BLaER1 (cell line): ENCODE measurements around the gene PANK1.
"Not testable (repeated sequence)": the region's sequence is repeated elsewhere in the genome, so short reads cannot be mapped to it uniquely, and the experiment has no call there.

Source experiments
- H3K27ac ChIP-seq: shearing (Covaris generic); formaldehyde crosslinking; 2 replicates; pipeline ENCODE4 v1.8.1; 2022
- H3K27me3 ChIP-seq: shearing (Covaris generic); formaldehyde crosslinking; 2 replicates; pipeline ENCODE4 v1.8.1; 2022
- H3K36me3 ChIP-seq: shearing (Covaris generic); formaldehyde crosslinking; 2 replicates; pipeline ENCODE4 v1.8.1; 2022
- H3K4me1 ChIP-seq: shearing (Covaris generic); formaldehyde crosslinking; 2 replicates; pipeline ENCODE4 v1.8.1; 2022
- H3K4me2 ChIP-seq: shearing (Covaris generic); formaldehyde crosslinking; 2 replicates; pipeline ENCODE4 v1.8.1; 2022
- H3K4me3 ChIP-seq: shearing (Covaris generic); formaldehyde crosslinking; 2 replicates; pipeline ENCODE4 v1.8.1; 2022
- H3K9ac ChIP-seq: shearing (Covaris generic); formaldehyde crosslinking; 2 replicates; pipeline ENCODE4 v1.8.1; 2022
- H3K9me3 ChIP-seq: shearing (Covaris generic); formaldehyde crosslinking; 2 replicates; pipeline ENCODE4 v1.8.1; 2022
- H4K20me1 ChIP-seq: shearing (Covaris generic); formaldehyde crosslinking; 2 replicates; pipeline ENCODE4 v1.8.1; 2022
- Cebpa-rat ChIP-seq: shearing (Covaris generic); IDR thresholded peaks from 2 replicates; pipeline ENCODE4 v1.8.1; 2022

Gene PANK1

DNA sequence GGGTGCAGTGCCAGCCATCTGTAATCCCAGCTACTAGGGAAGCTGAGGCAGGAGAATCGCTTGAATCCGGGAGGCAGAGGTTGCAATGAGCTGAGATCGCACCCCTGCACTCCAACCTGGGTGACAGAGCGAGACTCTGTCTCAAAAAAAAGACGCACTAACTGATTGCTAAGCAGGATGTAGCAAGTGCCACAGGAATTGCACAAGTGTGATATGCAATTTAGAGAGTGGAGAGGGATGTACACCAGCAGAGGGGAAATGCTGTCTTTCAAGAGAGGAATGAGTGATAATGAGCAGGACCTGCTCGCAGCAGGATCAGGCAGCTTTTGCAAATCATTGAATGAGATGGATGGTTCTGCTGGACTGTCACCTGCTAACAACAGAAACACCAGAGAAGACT, 96.4 kb downstream of the PANK1 start:
- Histone ChIP-seq H3K4me2 (no peak overlapping the region), H3K4me1 (no peaks in the 10 kb centered on the region), H3K36me3 (no peaks in the 10 kb centered on the region), H3K27me3 (no peaks in the 10 kb centered on the region), H4K20me1 (no peaks in the 10 kb centered on the region), H3K4me3 (no peak overlapping the region), H3K9ac (no peak overlapping the region), H3K27ac (no peak overlapping the region), H3K9me3 (peaks cover 3% of the 10 kb centered on the region; the same call in 1 of the 2 replicates)
- no peak for TF ChIP-seq Cebpa-rat

GRCh38 chr10:89547853-89548513, 97.1 kb downstream of the PANK1 start:
- Histone ChIP-seq H3K9ac (no peak overlapping the region), H3K4me3 (no peak overlapping the region), H3K4me2 (no peak overlapping the region), H3K36me3 (no peaks in the 10 kb centered on the region), H3K27ac (no peak overlapping the region), H3K4me1 (no peaks in the 10 kb centered on the region), H4K20me1 (no peaks in the 10 kb centered on the region), H3K27me3 (no peaks in the 10 kb centered on the region), H3K9me3 (peaks cover 3% of the 10 kb centered on the region; the same call in 1 of the 2 replicates)
- TF ChIP-seq Cebpa-rat, result no peak

GRCh38 chr10:89546651-89547050, 98.4 kb downstream of the PANK1 start:
- not testable (repeated sequence) for H3K4me2 ChIP-seq, H3K4me3 ChIP-seq, H3K27me3 ChIP-seq, H3K9ac ChIP-seq, H4K20me1 ChIP-seq, H3K9me3 ChIP-seq, H3K4me1 ChIP-seq, H3K36me3 ChIP-seq, H3K27ac ChIP-seq

GRCh38 chr10:89543841-89544240, 101.2 kb downstream of the PANK1 start:
- H3K4me2 ChIP-seq, result no peak overlapping the region
- no peak overlapping the region for H3K27ac ChIP-seq
- no peak for TF ChIP-seq Cebpa-rat
- no peaks in the 10 kb centered on the region for H3K9me3 ChIP-seq
- H3K4me1 ChIP-seq, result no peaks in the 10 kb centered on the region
- H3K9ac ChIP-seq, result no peak overlapping the region
- no peaks in the 10 kb centered on the region for H4K20me1 ChIP-seq
- H3K4me3 ChIP-seq, result no peak overlapping the region
- no peaks in the 10 kb centered on the region for H3K27me3 ChIP-seq
- H3K36me3 ChIP-seq, result no peaks in the 10 kb centered on the region

DNA sequence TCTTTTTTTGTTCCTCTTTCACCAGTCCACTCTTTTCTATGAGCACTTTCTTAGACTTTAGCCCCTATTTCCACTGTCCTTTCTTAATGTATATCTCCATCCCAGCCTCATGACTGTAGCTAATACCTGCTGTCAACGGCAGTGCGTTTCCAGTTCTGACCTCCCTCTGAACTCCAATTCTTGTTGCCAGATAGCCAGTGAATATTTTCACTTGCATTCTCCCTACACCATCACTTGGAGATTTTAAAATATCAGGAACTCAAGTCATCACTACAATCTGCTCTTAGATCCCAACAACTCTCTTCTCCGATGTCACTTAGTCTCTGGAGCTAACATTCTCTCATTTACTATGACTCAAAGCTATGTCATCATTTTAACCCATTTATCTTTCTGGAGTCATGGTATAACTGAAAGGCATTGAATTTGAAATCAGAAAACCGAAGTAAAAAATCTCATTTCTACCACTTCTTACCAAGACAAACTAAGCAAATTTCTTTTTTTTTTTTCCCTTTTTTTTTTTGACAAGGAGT, 104.6 kb downstream of the PANK1 start:
- Histone ChIP-seq H3K9ac (no peak overlapping the region), H3K4me1 (no peaks in the 10 kb centered on the region), H3K4me3 (no peak overlapping the region), H3K27ac (no peak overlapping the region), H3K27me3 (no peaks in the 10 kb centered on the region), H3K4me2 (no peak overlapping the region), H4K20me1 (no peaks in the 10 kb centered on the region), H3K9me3 (peaks cover 12% of the 10 kb centered on the region), H3K36me3 (no peaks in the 10 kb centered on the region)
- no peak for TF ChIP-seq Cebpa-rat

- TF ChIP-seq Cebpa-rat, result no peak
- Histone ChIP-seq H4K20me1 (no peaks in the 10 kb centered on the region), H3K9me3 (peaks cover 21% of the 10 kb centered on the region), H3K27me3 (no peaks in the 10 kb centered on the region), H3K9ac (no peak overlapping the region), H3K36me3 (no peaks in the 10 kb centered on the region), H3K4me3 (no peak overlapping the region), H3K27ac (no peak overlapping the region), H3K4me1 (no peaks in the 10 kb centered on the region), H3K4me2 (no peak overlapping the region)
These were observed 107.7 kb downstream of the PANK1 start for GRCh38 chr10:89537364-89537763.

GRCh38 chr10:89536013-89536354, 109.1 kb downstream of the PANK1 start:
- H3K9me3 ChIP-seq, result peaks cover 21% of the 10 kb centered on the region
- H3K27ac ChIP-seq, result no peak overlapping the region
- H3K4me1 ChIP-seq, result no peaks in the 10 kb centered on the region
- no peaks in the 10 kb centered on the region for H4K20me1 ChIP-seq
- H3K9ac ChIP-seq, result no peak overlapping the region
- H3K36me3 ChIP-seq, result no peaks in the 10 kb centered on the region
- TF ChIP-seq Cebpa-rat, result no peak
- H3K4me3 ChIP-seq, result no peak overlapping the region
- H3K4me2 ChIP-seq, result no peak overlapping the region
- no peaks in the 10 kb centered on the region for H3K27me3 ChIP-seq

- TF ChIP-seq Cebpa-rat, result no peak
- no peaks in the 10 kb centered on the region for H4K20me1 ChIP-seq
- no peak within 1 kb of the TSS for H3K4me2 ChIP-seq
- no peak within 1 kb of the TSS for H3K9ac ChIP-seq
- no peaks in the 10 kb centered on the region for H3K4me1 ChIP-seq
- no peak within 1 kb of the TSS for H3K27ac ChIP-seq
- no peaks in the 10 kb centered on the region for H3K36me3 ChIP-seq
- H3K4me3 ChIP-seq, result no peak within 1 kb of the TSS
- H3K9me3 ChIP-seq, result peaks cover 21% of the 10 kb centered on the region
- H3K27me3 ChIP-seq, result no peaks in the 10 kb centered on the region
These were observed 109.7 kb downstream of the PANK1 start, which contains the start of gene SLC16A12 for GRCh38 chr10:89535171-89536012. SLC16A12 (minus strand) TSS chr10:89535594; CDS start chr10:89462578, 73,016 bp downstream.

DNA sequence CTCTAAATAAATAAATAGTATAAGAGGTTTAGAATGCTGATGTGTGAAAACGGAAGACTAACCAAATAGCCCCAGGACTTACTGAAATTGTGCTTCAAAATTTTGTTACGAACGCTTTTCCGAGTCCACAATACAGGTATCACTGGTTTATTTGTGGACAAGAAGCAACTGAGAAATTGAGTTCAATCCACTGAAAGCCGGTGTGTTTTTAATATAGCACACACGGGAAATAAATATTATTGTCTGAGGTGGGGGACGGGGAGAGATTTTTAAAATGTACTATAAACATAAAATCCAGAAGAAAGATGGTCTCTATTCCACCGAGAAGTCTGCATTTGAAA, 110.2 kb downstream of the PANK1 start:
- Histone ChIP-seq H3K4me2 (no peak overlapping the region), H4K20me1 (no peaks in the 10 kb centered on the region), H3K9me3 (peaks cover 21% of the 10 kb centered on the region), H3K4me1 (no peaks in the 10 kb centered on the region), H3K4me3 (no peak overlapping the region), H3K36me3 (no peaks in the 10 kb centered on the region), H3K27ac (no peak overlapping the region), H3K27me3 (no peaks in the 10 kb centered on the region), H3K9ac (no peak overlapping the region)
- no peak for TF ChIP-seq Cebpa-rat
